Measurements from ENCODE around the gene CNDP1.

The CNDP1 gene

GRCh38 chr18:74577019-74577418 is 42.7 kb downstream of the CNDP1 start:
- DNase-seq (ENCODE audit: extremely low read depth in 1 of 2, low read depth in 1 of 2): no peak

GRCh38 chr18:74579496-74580065 is 45.3 kb downstream of the CNDP1 start:
- no peak for DNase-seq (ENCODE audit: extremely low read depth in 1 of 2, low read depth in 1 of 2)

- no peak for DNase-seq (ENCODE audit: extremely low read depth in 1 of 2, low read depth in 1 of 2)
These were observed 48.3 kb downstream of the CNDP1 start for GRCh38 chr18:74582642-74583041.

GRCh38 chr18:74587441-74587840 is 53.1 kb downstream of the CNDP1 start:
- no peak for DNase-seq (ENCODE audit: extremely low read depth in 1 of 2, low read depth in 1 of 2)

- DNase-seq (ENCODE audit: extremely low read depth in 1 of 2, low read depth in 1 of 2): no peak
These were observed 54.7 kb downstream of the CNDP1 start for GRCh38 chr18:74589021-74589420.

- DNase-seq (ENCODE audit: extremely low read depth in 1 of 2, low read depth in 1 of 2): no peak
These were observed 55.5 kb downstream of the CNDP1 start for GRCh38 chr18:74589811-74590210.

GRCh38 chr18:74590671-74591070 is 56.4 kb downstream of the CNDP1 start:
- no peak for DNase-seq (ENCODE audit: extremely low read depth in 1 of 2, low read depth in 1 of 2)

- no peak for DNase-seq (ENCODE audit: extremely low read depth in 1 of 2, low read depth in 1 of 2)
These were observed 61.1 kb downstream of the CNDP1 start for GRCh38 chr18:74595431-74595830.

- peak; percentile 46 to 49 for DNase-seq (ENCODE audit: extremely low read depth in 1 of 2, low read depth in 1 of 2)
These were observed 62.8 kb downstream of the CNDP1 start for GRCh38 chr18:74597034-74597661.

GRCh38 chr18:74597662-74598349 is 63.5 kb downstream of the CNDP1 start, which contains the start of gene ZNF407:
Gene ZNF407, plus strand, starts transcription at chr18:74597870. Its CDS starts 33,150 bp downstream, at chr18:74631020.
- DNase-seq (ENCODE audit: extremely low read depth in 1 of 2, low read depth in 1 of 2): peak; percentile 64 to 83

- peak; percentile 48 to 77 for DNase-seq (ENCODE audit: extremely low read depth in 1 of 2, low read depth in 1 of 2)
These were observed 64.2 kb downstream of the CNDP1 start for GRCh38 chr18:74598350-74599001.

GRCh38 chr18:74604361-74604760 is 70.1 kb downstream of the CNDP1 start:
- DNase-seq (ENCODE audit: extremely low read depth in 1 of 2, low read depth in 1 of 2): no peak

- DNase-seq (ENCODE audit: extremely low read depth in 1 of 2, low read depth in 1 of 2): no peak
These were observed 70.5 kb downstream of the CNDP1 start for GRCh38 chr18:74604774-74605173.

GRCh38 chr18:74608681-74609080 is 74.4 kb downstream of the CNDP1 start:
- no peak for DNase-seq (ENCODE audit: extremely low read depth in 1 of 2, low read depth in 1 of 2)

GRCh38 chr18:74609535-74609934 is 75.2 kb downstream of the CNDP1 start:
- DNase-seq (ENCODE audit: extremely low read depth in 1 of 2, low read depth in 1 of 2): no peak

GRCh38 chr18:74610051-74610615 is 75.8 kb downstream of the CNDP1 start:
- no peak for DNase-seq (ENCODE audit: extremely low read depth in 1 of 2, low read depth in 1 of 2)

- no peak for DNase-seq (ENCODE audit: extremely low read depth in 1 of 2, low read depth in 1 of 2)
These were observed 76.6 kb downstream of the CNDP1 start for GRCh38 chr18:74610860-74611259.

GRCh38 chr18:74611765-74612164 is 77.5 kb downstream of the CNDP1 start:
- no peak for DNase-seq (ENCODE audit: extremely low read depth in 1 of 2, low read depth in 1 of 2)

GRCh38 chr18:74613381-74613780 is 79.1 kb downstream of the CNDP1 start:
- DNase-seq (ENCODE audit: extremely low read depth in 1 of 2, low read depth in 1 of 2): no peak

GRCh38 chr18:74616494-74616893 is 82.2 kb downstream of the CNDP1 start:
- DNase-seq (ENCODE audit: extremely low read depth in 1 of 2, low read depth in 1 of 2): no peak

- DNase-seq (ENCODE audit: extremely low read depth in 1 of 2, low read depth in 1 of 2): no peak
These were observed 83.2 kb downstream of the CNDP1 start for GRCh38 chr18:74617486-74617885.

All from stimulated activated CD8-positive, alpha-beta memory T cell treated with anti-CD3 and anti-CD28 coated beads, Interleukin-7, amount 100 ng/mL, for 48 hours (primary cell).